Activated CD4-positive, alpha-beta T cell treated with anti-CD3 and anti-CD28 coated beads for 24 hours (primary cell): ENCODE results near the gene MAGEB18.

Source experiments
- DNase-seq, 2 donors: peaks; one replicate each; pipeline ENCODE4 v3.0.0-alpha.2; 2020; ENCODE audit warnings: low read depth in 2 of 2

Gene MAGEB18

DNA sequence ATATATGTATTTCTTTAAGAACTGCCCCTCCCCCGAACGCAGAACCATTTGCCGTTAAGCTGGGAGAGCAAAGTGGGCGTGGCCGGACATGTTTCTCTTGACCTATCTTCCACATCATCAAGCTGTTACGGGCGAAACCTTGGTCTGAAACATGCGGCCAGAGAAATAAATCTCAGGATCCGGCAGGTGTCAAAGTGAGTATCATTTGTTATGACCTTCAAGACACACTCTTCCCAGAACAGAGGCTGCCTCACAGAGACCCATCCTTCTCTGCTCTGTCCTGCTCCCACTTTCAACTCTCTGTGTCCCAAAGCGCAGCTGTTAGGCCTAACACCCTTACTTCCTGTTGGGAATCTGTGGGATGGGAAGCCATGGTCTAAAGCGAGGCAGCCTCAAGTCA lies at the start of gene MAGEB18:
MAGEB18 (plus strand) TSS at position 70 of the 400 bp plus-strand sequence. CDS start 643 bp downstream, outside the sequence.
- no peak for DNase-seq

DNA sequence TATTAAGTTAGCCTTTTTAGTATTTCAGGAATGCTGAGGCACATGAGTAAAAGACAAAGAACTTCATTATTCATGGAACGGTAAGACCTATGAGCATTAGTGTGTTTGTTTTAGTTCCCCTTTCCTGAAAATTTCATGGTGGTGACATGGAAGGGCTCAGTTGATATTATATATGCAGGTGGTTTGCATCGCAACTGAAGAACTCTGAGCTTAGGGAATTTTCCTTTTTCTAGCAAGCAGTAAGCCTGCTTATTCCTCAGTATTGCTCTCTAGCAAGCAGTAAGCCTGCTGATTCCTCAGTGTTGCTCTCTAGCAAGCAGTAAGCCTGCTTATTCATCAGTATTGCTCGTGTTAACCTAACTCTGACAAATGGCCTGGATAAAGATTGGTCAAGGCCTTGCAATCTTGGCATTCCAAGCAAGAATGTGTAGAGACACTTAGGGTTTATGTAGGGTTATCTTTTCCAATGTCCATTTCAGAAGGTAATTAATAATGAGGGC lies 37.7 kb upstream of the MAGEB18 start:
- no peak for DNase-seq

- no peak for DNase-seq
Measured at GRCh38 chrX:26109142-26109541, 29.0 kb upstream of the MAGEB18 start.

GRCh38 chrX:26146024-26146423 lies 7.9 kb downstream of the MAGEB18 start:
- no peak for DNase-seq

DNA sequence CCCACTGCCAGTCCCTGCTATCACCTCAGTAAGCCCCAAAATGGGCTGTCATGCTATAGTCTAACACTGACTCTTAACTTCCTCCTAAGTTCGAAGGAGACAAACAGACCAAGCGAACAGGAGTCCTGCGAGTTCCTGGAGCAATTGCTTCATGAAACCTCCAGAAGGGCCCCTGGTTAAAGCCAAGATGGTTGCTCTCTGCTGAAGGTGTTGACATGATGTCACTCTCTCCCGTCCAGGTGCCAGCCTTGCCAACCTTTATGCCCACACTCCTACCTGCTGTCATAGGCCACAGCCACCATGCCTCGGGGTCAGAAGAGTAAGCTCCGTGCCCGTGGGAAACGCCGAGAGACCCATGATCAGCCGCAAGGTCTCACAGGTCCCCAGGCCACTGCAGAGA lies 22.2 kb downstream of the MAGEB18 start, which contains the start of gene MAGEB6B:
MAGEB6B (plus strand) TSS at position 301 of the 400 bp plus-strand sequence; CDS start at position 301, 0 bp downstream.
- no peak for DNase-seq
